OCI-LY3 (cell line): ENCODE data around the gene GM2A.

ENCODE experiments used
- EZH2phosphoT487 ChIP-seq: fragments of 200-600 bp; shearing (Covaris generic); IDR thresholded peaks from 2 replicates; pipeline ENCODE4 v1.6.1; 2018; ENCODE audit warnings: antibody characterized with exemption, mixed run types, low read depth
- TF ChIP-seq, protein P1 (sequence below): fragments of 200-600, 300-600 bp; sonication (generic); IDR thresholded peaks from 2 replicates; pipeline ENCODE4 v1.5.1; 2014; ENCODE audit warnings: antibody characterized with exemption, low read length, low read depth

DNA sequence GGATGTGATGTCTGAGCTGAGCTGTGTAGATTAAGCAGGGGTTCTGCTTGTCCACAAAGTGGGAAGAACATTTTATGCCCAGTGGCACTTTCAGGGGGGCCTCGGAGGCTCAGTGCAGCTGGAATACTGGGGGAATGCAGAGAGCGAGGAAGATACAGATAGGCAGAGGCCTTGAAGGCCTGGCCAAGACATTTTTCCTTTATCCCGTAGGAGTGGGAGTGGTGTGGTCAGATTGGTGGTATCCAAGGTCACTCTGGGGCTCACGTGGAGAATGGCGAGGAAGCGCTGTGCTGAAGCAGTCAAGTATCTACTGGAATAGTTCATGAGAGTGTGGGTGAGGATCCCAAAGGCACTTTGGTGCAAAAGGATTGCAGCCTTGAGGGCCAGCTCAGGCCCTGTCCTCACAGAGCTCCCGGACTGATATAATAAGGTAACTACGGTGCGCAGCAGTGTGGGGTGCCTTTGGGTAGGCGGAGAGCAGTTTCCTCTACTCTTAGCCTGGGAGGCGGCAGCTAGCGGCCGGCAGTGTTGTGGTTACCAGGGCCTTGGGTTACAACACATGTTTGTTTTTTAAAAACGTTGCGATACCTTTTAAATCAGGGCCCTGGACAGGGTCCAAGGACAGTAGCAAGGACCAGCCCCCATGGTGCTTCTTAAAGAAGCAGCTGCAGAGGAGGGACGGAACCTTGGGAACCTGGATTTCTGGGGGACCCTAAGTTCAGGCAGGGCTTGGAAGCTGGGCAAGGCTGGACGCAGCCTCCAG lies 18.3 kb upstream of the GM2A start:
- TF ChIP-seq, protein P1, sequence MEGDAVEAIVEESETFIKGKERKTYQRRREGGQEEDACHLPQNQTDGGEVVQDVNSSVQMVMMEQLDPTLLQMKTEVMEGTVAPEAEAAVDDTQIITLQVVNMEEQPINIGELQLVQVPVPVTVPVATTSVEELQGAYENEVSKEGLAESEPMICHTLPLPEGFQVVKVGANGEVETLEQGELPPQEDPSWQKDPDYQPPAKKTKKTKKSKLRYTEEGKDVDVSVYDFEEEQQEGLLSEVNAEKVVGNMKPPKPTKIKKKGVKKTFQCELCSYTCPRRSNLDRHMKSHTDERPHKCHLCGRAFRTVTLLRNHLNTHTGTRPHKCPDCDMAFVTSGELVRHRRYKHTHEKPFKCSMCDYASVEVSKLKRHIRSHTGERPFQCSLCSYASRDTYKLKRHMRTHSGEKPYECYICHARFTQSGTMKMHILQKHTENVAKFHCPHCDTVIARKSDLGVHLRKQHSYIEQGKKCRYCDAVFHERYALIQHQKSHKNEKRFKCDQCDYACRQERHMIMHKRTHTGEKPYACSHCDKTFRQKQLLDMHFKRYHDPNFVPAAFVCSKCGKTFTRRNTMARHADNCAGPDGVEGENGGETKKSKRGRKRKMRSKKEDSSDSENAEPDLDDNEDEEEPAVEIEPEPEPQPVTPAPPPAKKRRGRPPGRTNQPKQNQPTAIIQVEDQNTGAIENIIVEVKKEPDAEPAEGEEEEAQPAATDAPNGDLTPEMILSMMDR = no peak
- TF ChIP-seq EZH2phosphoT487 = no peak
